ENCODE results near the gene RPS13.
"Not testable (repeated sequence)": the region's sequence is repeated elsewhere in the genome, so short reads cannot be mapped to it uniquely, and the experiment has no call there.

DNA sequence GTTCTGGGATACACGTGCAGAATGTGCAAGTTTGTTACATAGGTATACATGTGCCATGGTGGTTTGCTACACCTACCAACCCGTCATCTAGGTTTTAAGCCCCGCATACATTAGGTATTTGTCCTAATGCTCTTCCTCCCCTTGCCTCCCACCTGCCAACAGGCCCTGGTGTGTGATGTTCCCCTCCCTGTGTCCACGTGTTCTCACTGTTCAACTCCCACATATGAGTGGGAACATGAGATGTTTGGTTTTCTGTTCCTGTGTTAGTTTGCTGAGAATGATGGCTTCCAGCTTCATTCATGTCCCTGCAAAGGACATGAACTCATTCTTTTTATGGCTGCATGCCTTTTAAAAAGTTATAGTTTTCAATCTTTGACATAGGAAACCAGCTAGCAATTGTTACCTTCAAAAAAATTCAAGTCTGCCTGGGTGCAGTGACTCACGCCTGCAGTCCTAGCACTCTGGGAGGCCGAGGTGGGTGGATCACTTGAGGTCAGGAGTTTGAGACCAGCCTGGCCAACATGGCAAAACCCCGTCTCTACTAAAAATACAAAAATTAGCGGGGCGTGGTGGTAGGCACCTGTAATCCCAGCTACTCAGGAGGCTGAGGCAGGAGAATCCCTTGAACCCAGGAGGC lies 28.1 kb upstream of the RPS13 start:
- TF ChIP-seq, protein P1, sequence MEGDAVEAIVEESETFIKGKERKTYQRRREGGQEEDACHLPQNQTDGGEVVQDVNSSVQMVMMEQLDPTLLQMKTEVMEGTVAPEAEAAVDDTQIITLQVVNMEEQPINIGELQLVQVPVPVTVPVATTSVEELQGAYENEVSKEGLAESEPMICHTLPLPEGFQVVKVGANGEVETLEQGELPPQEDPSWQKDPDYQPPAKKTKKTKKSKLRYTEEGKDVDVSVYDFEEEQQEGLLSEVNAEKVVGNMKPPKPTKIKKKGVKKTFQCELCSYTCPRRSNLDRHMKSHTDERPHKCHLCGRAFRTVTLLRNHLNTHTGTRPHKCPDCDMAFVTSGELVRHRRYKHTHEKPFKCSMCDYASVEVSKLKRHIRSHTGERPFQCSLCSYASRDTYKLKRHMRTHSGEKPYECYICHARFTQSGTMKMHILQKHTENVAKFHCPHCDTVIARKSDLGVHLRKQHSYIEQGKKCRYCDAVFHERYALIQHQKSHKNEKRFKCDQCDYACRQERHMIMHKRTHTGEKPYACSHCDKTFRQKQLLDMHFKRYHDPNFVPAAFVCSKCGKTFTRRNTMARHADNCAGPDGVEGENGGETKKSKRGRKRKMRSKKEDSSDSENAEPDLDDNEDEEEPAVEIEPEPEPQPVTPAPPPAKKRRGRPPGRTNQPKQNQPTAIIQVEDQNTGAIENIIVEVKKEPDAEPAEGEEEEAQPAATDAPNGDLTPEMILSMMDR (IDR thresholded peaks at IDR 0.05; ENCODE audit: low read depth, low read length, missing input control), result not testable (repeated sequence)
- TF ChIP-seq RAD21 (IDR thresholded peaks at IDR 0.05); TAF1 (conservative IDR thresholded peaks at IDR 0.05); YY1 (IDR thresholded peaks at IDR 0.05); RXRA (IDR thresholded peaks at IDR 0.05): not testable (repeated sequence)
